Stimulated activated CD8-positive, alpha-beta memory T cell treated with anti-CD3 and anti-CD28 coated beads, Interleukin-4, amount 100 ng/mL, for 48 hours (primary cell): ENCODE results near the gene NDE1.

ENCODE experiments used
- DNase-seq: peaks from one replicate; pipeline ENCODE4 v3.0.0-alpha.2; 2020

The NDE1 gene

DNA sequence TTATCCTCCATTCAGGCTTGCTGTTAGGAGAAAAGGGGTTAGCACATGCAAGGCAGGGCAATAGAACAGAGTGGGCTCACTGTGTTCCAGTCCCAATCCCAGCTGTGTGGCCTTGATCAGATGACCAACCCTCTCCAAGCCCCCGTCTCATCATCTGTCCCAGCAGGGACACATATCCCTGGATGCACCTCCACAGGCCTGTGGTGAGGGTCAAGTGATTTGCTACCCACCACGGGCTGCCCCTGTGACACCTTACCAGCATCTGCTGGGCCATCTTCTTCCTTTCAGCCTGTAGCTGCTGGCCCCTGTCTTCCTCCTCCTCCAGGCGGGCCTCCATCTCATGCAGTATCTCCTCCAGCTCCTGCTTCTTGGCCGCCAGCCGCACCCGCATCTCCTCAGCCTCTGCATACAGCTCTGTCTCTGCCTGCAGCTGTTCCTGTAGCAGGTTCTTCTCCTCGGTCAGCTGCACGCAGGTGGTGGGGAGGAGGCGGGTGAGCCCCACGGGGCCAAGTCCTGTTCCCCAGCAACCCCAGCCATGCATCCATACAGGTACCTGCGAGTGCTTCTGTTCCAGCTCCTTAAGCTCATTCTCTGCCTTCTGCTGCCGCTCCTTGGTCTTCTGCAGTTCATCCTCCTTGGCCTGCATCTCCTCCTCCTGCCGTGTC is 91.3 kb downstream of the NDE1 start:
- no peak for DNase-seq

GRCh38 chr16:15742716-15743115 is 92.7 kb downstream of the NDE1 start:
- DNase-seq = no peak

DNA sequence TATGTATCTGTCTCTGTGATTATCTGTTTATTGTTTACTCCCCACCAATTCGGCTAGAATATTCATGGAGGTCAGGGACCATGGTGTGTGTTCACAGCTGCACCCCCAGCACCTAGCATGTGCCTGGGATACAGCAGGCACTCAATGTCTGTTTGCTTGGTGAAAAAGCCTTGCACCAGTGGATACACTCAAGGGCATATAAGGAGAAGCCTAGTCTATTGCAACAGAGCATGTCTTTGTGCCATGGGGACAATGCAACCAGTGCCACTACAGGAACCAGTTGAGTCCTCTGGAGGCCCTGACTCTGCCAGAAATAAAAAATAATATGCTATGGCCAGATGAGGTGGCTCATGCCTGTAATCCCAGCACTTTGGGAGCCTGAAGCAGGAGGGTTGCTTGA is 93.6 kb downstream of the NDE1 start:
- no peak for DNase-seq

GRCh38 chr16:15746332-15746731 is 96.3 kb downstream of the NDE1 start:
- DNase-seq = no peak

DNA sequence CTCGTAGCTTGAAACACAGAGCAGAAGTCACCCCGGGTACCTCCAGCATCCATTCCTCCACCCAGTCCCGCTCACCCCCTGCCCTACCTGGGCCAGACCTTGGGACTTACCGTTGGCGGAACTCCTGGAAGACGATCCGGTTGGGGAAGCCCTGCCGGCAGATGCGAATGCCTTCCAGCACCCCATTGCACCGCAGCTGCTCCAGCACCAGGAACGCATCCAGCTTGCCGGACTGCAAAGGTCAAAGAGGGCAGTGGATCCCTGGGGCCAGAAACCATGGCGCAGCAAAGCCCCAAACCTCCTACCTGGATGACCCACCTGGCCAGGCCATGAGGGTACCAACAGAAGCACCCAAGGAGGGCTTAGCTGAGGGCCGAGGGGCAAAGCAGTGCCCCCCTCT is 97.9 kb downstream of the NDE1 start:
- DNase-seq = no peak

GRCh38 chr16:15748654-15749053 is 98.6 kb downstream of the NDE1 start:
- no peak for DNase-seq

DNA sequence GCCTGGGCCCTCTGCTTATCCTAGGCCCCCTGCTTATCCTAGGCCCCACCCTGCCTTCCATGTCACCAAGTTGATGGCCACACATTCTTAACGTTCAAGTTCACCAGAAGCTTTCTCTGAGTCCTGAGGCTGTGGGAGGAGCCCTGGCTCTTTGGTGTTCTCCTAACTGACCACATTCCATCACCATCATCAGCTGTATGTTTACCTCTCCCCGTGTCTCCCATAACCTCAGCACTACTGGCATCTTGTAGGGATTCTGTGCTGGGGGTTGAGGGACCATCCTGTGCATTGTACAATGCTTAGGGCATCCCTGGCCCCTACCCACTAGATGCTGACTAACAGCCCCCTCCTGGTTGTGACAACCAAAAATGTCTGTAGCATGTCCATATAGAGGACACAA is 99.3 kb downstream of the NDE1 start:
- DNase-seq = no peak

DNA sequence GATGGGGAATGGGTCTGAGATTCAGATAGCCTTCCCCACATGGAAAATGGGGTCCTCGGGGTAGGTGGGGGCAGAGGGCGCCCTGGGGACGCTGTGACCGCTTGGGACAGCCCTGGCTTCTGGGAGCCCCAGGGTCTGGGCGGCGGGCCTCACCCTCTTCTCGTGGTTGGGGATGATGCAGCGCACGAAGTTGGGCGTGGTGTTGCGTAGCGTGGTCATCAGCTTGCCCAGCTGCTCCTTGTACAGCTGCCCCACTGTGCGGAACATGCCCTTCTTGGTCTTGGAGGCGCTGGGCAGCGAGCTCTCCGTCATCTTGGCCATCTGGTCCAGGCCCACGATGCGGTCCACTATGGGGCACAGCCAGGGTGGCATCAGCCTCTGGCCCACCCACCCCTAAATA is 99.9 kb downstream of the NDE1 start:
- DNase-seq = no peak

GRCh38 chr16:15751940-15752339 is 101.9 kb downstream of the NDE1 start:
- no peak for DNase-seq

GRCh38 chr16:15752717-15753488 is 102.9 kb downstream of the NDE1 start:
- DNase-seq = no peak

DNA sequence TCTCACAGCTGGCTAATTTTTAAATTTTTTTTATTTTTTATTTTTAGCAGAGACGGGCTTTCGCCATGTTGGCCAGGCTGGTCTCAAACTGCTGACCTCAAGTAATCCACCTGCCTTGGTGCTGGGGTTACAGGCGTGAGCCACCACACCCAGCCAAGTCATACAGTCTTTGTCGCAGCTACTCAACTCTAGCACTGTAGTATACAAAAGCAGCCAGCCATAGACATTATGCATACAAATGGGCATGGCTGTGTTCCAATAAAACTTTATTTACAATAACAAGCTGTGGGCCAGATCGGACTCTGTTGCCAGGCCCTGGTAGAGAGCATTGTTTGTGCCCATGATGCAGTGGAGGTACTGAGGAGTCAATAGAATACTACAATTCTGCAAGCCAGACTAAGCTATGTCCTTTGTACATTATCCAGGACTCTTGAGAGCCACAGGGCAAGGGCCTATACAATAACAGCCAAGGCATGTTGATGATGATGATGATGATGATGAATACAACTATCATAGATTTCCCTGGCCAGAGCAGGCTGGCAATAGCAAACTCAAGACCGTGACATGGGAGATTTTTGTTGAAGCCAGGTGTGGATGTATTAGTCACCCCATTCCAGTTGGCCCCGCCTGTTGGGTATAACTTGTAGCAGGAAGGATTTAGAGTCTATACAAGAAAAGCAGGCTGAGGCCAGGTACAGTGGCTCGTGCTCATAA is 104.9 kb downstream of the NDE1 start:
- no peak for DNase-seq

GRCh38 chr16:15757077-15757386 is 107.0 kb downstream of the NDE1 start:
- no peak for DNase-seq

DNA sequence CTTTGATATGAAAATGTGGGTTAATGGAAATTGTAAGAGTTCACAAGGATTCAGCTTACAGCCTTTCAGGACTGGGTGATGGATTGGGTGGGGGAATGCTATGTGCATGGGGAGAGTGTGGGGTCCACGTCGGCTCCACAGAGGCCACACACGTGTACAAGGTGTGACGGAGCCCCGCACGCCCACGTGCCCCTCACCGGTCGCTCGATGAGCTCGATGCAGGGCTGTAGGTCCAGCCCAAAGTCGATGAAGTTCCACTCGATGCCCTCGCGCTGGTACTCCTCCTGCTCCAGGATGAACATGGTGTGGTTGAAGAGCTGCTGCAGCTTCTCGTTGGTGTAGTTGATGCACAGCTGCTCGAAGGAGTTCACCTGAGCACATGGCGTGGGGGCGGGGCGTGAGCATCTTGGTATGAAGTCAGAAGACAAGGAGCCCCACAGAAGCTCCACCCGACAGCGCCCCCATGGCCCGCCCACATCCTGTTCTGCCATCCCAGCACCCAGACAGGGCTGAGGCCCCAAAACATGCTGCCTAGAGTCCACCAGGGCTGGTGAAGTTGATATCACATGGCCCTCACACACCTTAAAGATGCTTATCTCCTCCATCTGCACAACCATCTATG is 107.7 kb downstream of the NDE1 start:
- DNase-seq = peak; percentile 34

- no peak for DNase-seq
Observed at GRCh38 chr16:15759070-15759469, 109.0 kb downstream of the NDE1 start.

DNA sequence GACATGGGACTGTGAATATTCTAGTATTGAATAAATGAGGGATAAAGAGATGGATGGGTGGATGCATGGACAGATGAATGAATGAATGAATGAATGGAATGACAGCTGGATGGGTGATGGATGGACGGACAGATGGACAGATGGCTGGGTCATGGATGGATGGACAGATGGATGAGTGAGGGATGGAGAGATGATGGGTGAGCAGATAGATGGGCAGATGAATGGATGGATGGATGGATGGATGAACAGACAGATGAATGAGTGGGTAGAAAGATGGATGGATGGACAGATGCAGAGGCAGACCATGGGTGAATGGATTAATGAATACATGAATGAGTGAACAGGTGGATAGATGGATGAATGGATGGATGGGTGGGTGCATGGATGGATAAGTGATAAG is 110.1 kb downstream of the NDE1 start:
- DNase-seq = no peak

- no peak for DNase-seq
Observed at GRCh38 chr16:15764112-15764511, 114.1 kb downstream of the NDE1 start.

DNA sequence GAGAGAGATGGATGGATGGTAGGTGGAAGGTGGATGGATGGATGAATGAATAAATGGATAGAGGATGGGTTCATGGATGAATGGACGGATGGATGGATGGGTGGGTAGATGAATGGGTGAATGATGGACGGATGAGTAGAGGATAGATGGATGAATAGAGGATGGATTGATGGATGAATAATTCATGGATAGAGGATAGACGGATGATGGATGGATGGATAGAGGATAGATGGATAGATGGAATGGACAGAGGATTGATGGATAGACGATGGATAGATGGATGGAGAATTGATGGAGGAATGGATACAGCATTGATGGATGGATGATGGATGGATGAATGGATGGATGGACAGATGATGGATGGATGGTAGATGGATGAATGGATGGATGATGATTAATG is 115.1 kb downstream of the NDE1 start:
- no peak for DNase-seq

- DNase-seq = peak; percentile 34
Observed at GRCh38 chr16:15765880-15766279, 115.8 kb downstream of the NDE1 start.

GRCh38 chr16:15766918-15767317 is 116.9 kb downstream of the NDE1 start:
- no peak for DNase-seq

DNA sequence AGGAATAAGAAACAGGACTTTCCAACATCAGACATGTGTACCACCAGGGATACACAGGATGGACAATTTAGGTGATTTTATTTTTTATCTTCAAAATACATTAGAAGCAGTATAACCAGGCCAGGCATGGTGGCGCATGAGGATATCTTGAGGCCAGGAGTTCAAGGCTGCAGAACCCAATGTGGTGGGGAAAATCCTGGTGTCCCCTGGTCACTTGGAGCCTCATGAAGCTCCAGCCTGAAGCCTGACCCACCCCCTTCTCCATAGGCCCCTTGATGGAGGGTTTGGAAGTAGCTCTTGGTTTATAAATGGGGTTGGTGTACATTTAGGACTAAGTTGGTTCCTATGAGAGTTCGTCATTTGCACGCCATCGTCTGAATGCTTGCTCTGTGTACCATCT is 118.2 kb downstream of the NDE1 start:
- no peak for DNase-seq

GRCh38 chr16:15769239-15769638 is 119.2 kb downstream of the NDE1 start:
- no peak for DNase-seq

DNA sequence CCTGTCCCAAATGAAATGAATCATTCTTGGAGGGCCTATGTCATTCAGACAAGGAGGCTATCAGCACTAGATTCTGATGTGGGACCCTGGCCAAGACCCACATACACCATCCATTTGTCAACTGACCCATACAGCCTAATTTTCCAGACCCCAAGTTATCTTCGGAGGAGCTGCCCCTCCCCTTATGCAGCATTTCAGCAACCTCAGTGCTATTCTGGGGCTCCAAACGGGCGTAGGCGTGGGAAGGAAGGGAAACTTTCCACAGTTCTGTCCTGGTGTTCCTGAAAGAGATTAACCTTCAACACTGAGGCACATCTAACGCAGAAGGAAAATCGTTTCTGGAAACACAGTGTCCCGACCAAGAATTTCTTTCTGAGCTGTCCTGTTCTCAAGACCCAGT is 120.1 kb downstream of the NDE1 start:
- no peak for DNase-seq

- DNase-seq = no peak
Observed at GRCh38 chr16:15770512-15770911, 120.5 kb downstream of the NDE1 start.

DNA sequence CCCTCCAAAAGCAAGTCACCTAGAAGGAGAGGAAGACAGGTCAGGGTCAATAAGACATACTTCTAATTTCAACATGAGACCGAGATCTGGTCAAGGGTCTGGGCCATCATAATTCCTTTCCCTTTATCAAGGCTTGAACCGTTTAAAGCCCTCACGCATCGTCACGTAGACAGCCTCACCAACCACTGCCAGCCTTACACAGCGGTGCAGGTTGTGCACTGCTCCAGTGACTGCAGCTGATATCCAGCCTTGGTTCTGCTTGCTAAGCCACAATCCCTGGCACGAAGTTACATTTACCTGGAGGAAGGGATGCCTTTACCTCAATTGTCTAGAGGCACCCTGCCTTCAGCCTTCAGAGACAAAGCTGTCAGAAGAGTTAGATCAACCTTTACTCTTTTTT is 121.6 kb downstream of the NDE1 start:
- DNase-seq = no peak
